ENCODE data around the gene HTR3B. TPM values are rescaled to one million over a fixed set of nuclear protein-coding genes. Genes with fewer than 3 reads are reported as not detected.

Gene HTR3B
- not detected in 2 replicates for total RNA-seq

GRCh38 chr11:113904379-113905101 is at the start of gene HTR3B:
TSS of gene HTR3B (plus strand) at chr11:113904796. CDS start at chr11:113904934, 138 bp downstream.

GRCh38 chr11:113875234-113876073 is 29.1 kb upstream of the HTR3B start, which contains the start of gene USP28:
TSS of gene USP28 (minus strand) at chr11:113875572. CDS start at chr11:113875501, 71 bp downstream.

GRCh38 chr11:113974741-113975470 is 70.3 kb downstream of the HTR3B start, which contains the start of gene HTR3A:
TSS of gene HTR3A (plus strand) at chr11:113975108. CDS start at chr11:113975326, 218 bp downstream.

Other genes with a start within 250 kb of the HTR3B start
- gene TMPRSS5, start 198.5 kb upstream of the HTR3B start, total RNA-seq, result 0.07 TPM in 2 replicates
- 15.1 and 19.0 TPM in 2 replicates for gene ZW10, start 131.1 kb upstream of the HTR3B start, total RNA-seq
- not detected in 2 replicates for gene CLDN25, start 125.0 kb upstream of the HTR3B start, total RNA-seq
- 34.3 and 38.1 TPM in 2 replicates for gene USP28, start 29.2 kb upstream of the HTR3B start, total RNA-seq
- not detected in 2 replicates for gene HTR3A, start 70.3 kb downstream of the HTR3B start, total RNA-seq
- gene ZBTB16, start 154.9 kb downstream of the HTR3B start, total RNA-seq, result under 0.01 TPM in 1 of 2 replicates, not detected in the other